ENCODE results near the gene TMEM273. TPM values are rescaled to one million over a fixed set of nuclear protein-coding genes. Genes with fewer than 3 reads are reported as not detected.
A peak's percentile ranks its signal among the peaks of the same experiment; 100 is the strongest.

TMEM273 gene
- total RNA-seq, 6 experiments from 2014 or later, result 0.86 to 5.3 (median 2.3) TPM

GRCh38 chr10:49182776-49183175, 5.4 kb downstream of the TMEM273 start:
- no peaks in the 10 kb centered on the region for H3K9me3 ChIP-seq
- H3K4me1 ChIP-seq, result peaks cover 0 to 3% (median 0%) of the 10 kb centered on the region in 4 donors
- 77% methylated on average over 4 of the region's 4 CpGs for WGBS (ENCODE audit: insufficient coverage, low coverage, low lambda C conversion rate, missing lambda C conversion rate)
- DNase-seq (no peak), ATAC-seq (no peak)
- no peak for TF ChIP-seq CTCF (IDR thresholded peaks at IDR 0.05)
- no peaks in the 10 kb centered on the region for H3K36me3 ChIP-seq
- H3K27ac ChIP-seq, result no peak overlapping the region
- H3K27me3 ChIP-seq, result no peaks in the 10 kb centered on the region
- intact Hi-C loops (cut with DNase I), result no loop called here
- no peak overlapping the region for H3K4me3 ChIP-seq

- TF ChIP-seq POLR2A (IDR thresholded peaks at IDR 0.05), result no peak
- no peak for TF ChIP-seq CTCF (IDR thresholded peaks at IDR 0.05)
- Histone ChIP-seq H3K36me3 (no peaks in the 10 kb centered on the region), H3K9me3 (no peaks in the 10 kb centered on the region), H3K27me3 (no peaks in the 10 kb centered on the region), H3K27ac (no peak overlapping the region), H3K4me3 (no peak overlapping the region), H3K4me1 (peaks cover 0 to 10% (median 0%) of the 10 kb centered on the region in 4 donors)
- ATAC-seq (no peak), DNase-seq (no peak)
- 16% methylated on average over 3 of the region's 3 CpGs for WGBS (ENCODE audit: insufficient coverage, low coverage, low lambda C conversion rate, missing lambda C conversion rate)
- intact Hi-C loops (cut with DNase I), result no loop called here
Measured at GRCh38 chr10:49180444-49180860, 7.7 kb downstream of the TMEM273 start.

GRCh38 chr10:49179699-49180443, 8.3 kb downstream of the TMEM273 start:
- DNase-seq (peak in 1 of 3 donors; percentile 40), ATAC-seq (no peak)
- WGBS (ENCODE audit: insufficient coverage, low coverage, low lambda C conversion rate, missing lambda C conversion rate), result 36% methylated on average over 4 of the region's 10 CpGs
- Histone ChIP-seq H3K4me1 (peaks cover 0 to 10% (median 0%) of the 10 kb centered on the region in 4 donors), H3K4me3 (no peak overlapping the region), H3K27ac (no peak overlapping the region), H3K36me3 (no peaks in the 10 kb centered on the region), H3K9me3 (no peaks in the 10 kb centered on the region), H3K27me3 (no peaks in the 10 kb centered on the region)
- intact Hi-C loops (cut with DNase I), result no loop called here
- TF ChIP-seq CTCF (IDR thresholded peaks at IDR 0.05) (no peak), POLR2A (IDR thresholded peaks at IDR 0.05) (no peak)

- DNase-seq (no peak), ATAC-seq (no peak)
- H3K9me3 ChIP-seq, result no peaks in the 10 kb centered on the region
- H3K4me3 ChIP-seq, result no peak overlapping the region
- H3K36me3 ChIP-seq, result no peaks in the 10 kb centered on the region
- 67% methylated on average over 2 of the region's 6 CpGs for WGBS (ENCODE audit: insufficient coverage, low coverage, low lambda C conversion rate, missing lambda C conversion rate)
- TF ChIP-seq CTCF (IDR thresholded peaks at IDR 0.05), result no peak
- intact Hi-C loops (cut with DNase I), result no loop called here
- H3K4me1 ChIP-seq, result peaks cover 0 to 10% (median 0%) of the 10 kb centered on the region in 4 donors
- H3K27me3 ChIP-seq, result no peaks in the 10 kb centered on the region
- no peak overlapping the region for H3K27ac ChIP-seq
Measured at GRCh38 chr10:49178489-49179471, 9.4 kb downstream of the TMEM273 start.
